ENCODE results near the gene SELENOK.
A peak's percentile ranks its signal among the peaks of the same experiment; 100 is the strongest.

The SELENOK gene

DNA sequence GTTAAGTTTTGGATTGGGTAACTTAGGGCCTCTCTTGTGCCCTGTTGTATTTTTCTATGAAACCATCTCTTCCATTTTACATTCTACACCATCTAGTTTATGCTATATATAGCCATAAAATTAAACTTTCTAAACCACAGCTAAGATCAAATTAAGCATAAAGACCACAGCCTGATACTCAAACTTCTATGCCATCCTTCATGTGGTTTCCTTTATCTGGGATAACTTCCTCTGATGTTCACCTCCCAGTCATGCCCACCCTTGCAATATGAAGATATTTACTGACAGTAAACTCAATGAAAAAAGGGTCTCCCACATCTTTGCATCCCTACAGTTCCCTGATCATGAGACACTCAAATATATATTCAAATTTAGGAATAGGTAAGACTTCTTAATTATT lies 4.2 kb downstream of the SELENOK start:
- H3K9me3 ChIP-seq (ENCODE audit: control insufficient read depth in 5 of 5, low read length in 5 of 5), result no peaks in the 10 kb centered on the region
- H3K36me3 ChIP-seq (ENCODE audit: control insufficient read depth in 5 of 5, insufficient read depth in 5 of 5, low read length in 5 of 5), result peaks cover 17 to 39% (median 26%) of the 10 kb centered on the region in 5 donors
- no peak overlapping the region for H3K27ac ChIP-seq (ENCODE audit: low read depth, low read length)
- no peak overlapping the region for H3K9ac ChIP-seq (ENCODE audit: low read length in 5 of 5)
- H3K4me1 ChIP-seq (ENCODE audit: control insufficient read depth in 5 of 5, insufficient read depth in 5 of 5, low read length in 5 of 5), result peaks cover 11 to 26% (median 22%) of the 10 kb centered on the region in 5 donors
- no peak overlapping the region for H3K4me3 ChIP-seq (ENCODE audit: low read depth in 1 of 5, low read length in 5 of 5)
- no peaks in the 10 kb centered on the region for H3K27me3 ChIP-seq (ENCODE audit: control insufficient read depth in 5 of 5, insufficient read depth in 4 of 5, low read length in 5 of 5)

DNA sequence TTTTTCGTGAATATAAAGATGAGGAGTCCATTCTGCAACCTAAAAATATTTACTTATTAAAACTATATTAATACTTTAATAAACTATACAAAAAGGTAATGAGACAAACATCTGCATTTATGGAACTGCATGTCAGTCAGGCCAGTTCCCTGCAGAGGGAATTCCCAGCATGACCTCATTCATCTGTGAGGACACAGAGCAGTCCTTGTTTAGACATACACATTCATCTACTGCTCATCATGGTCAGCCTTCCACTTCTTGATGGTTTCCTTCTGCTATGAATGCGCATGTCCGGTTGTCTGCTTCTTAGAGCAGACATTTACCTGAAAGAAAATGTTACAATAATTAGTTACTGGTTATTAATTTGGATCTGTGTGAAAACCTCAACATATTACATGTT lies 6.4 kb downstream of the SELENOK start:
- Histone ChIP-seq H3K27me3 (ENCODE audit: control insufficient read depth in 5 of 5, insufficient read depth in 4 of 5, low read length in 5 of 5) (no peaks in the 10 kb centered on the region), H3K36me3 (ENCODE audit: control insufficient read depth in 5 of 5, insufficient read depth in 5 of 5, low read length in 5 of 5) (peaks cover 17 to 39% (median 26%) of the 10 kb centered on the region in 5 donors), H3K4me1 (ENCODE audit: control insufficient read depth in 5 of 5, insufficient read depth in 5 of 5, low read length in 5 of 5) (peaks cover 3 to 29% (median 23%) of the 10 kb centered on the region in 5 donors), H3K4me3 (ENCODE audit: low read depth in 1 of 5, low read length in 5 of 5) (no peak overlapping the region), H3K9me3 (ENCODE audit: control insufficient read depth in 5 of 5, low read length in 5 of 5) (no peaks in the 10 kb centered on the region), H3K9ac (ENCODE audit: low read length in 5 of 5) (no peak overlapping the region), H3K27ac (ENCODE audit: low read depth, low read length) (no peak overlapping the region)

DNA sequence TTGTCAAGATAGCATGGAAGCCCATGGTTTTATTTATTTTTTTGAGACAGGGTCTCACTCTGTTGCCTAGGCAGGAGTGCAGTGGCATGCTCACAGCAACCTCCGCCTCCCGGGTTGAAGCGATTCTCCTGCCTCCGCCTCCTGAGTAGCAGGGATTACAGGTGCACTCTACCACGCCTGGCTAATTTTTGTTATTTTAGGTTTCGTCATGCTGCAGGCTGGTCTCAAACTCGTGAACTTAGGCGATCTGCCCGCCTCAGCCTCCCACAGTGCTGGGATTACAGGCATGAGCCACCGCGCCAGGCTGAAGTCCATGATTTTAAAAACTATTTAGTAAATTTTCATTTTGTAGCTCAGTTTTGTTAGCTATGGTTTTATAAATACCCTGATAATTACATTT lies 7.0 kb downstream of the SELENOK start:
- no peaks in the 10 kb centered on the region for H3K9me3 ChIP-seq (ENCODE audit: control insufficient read depth in 5 of 5, low read length in 5 of 5)
- H3K36me3 ChIP-seq (ENCODE audit: control insufficient read depth in 5 of 5, insufficient read depth in 5 of 5, low read length in 5 of 5), result peaks cover 17 to 42% (median 28%) of the 10 kb centered on the region in 5 donors
- H3K4me1 ChIP-seq (ENCODE audit: control insufficient read depth in 5 of 5, insufficient read depth in 5 of 5, low read length in 5 of 5), result peaks cover 3 to 23% (median 18%) of the 10 kb centered on the region in 5 donors
- H3K9ac ChIP-seq (ENCODE audit: low read length in 5 of 5), result no peak overlapping the region
- H3K27ac ChIP-seq (ENCODE audit: low read depth, low read length), result no peak overlapping the region
- no peaks in the 10 kb centered on the region for H3K27me3 ChIP-seq (ENCODE audit: control insufficient read depth in 5 of 5, insufficient read depth in 4 of 5, low read length in 5 of 5)
- no peak overlapping the region for H3K4me3 ChIP-seq (ENCODE audit: low read depth in 1 of 5, low read length in 5 of 5)

DNA sequence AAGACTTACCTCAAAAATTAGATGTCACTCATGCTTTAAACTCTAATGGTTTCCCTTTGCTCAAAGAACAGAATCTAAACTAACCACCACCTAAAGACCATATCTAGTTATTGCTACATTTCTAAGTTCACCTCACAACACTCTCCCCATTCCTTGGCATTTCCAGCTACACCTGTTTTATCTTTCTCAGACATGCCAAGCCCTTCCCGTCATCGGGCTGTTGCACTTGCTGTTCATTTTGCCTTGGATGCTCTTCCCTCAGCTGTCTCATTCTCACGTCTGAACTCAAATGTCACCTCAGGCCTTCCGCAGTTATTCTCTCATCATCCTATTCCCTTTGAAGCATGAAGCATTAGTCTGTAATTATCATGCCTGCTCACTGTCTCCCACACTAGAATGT lies 8.7 kb downstream of the SELENOK start:
- H3K9ac ChIP-seq (ENCODE audit: low read length in 5 of 5), result no peak overlapping the region
- H3K36me3 ChIP-seq (ENCODE audit: control insufficient read depth in 5 of 5, insufficient read depth in 5 of 5, low read length in 5 of 5), result peaks cover 24 to 51% (median 38%) of the 10 kb centered on the region in 5 donors
- H3K27ac ChIP-seq (ENCODE audit: low read depth, low read length), result no peak overlapping the region
- no peaks in the 10 kb centered on the region for H3K27me3 ChIP-seq (ENCODE audit: control insufficient read depth in 5 of 5, insufficient read depth in 4 of 5, low read length in 5 of 5)
- H3K4me3 ChIP-seq (ENCODE audit: low read depth in 1 of 5, low read length in 5 of 5), result no peak overlapping the region
- H3K4me1 ChIP-seq (ENCODE audit: control insufficient read depth in 5 of 5, insufficient read depth in 5 of 5, low read length in 5 of 5), result peaks cover 3 to 21% (median 18%) of the 10 kb centered on the region in 5 donors
- no peaks in the 10 kb centered on the region for H3K9me3 ChIP-seq (ENCODE audit: control insufficient read depth in 5 of 5, low read length in 5 of 5)

DNA sequence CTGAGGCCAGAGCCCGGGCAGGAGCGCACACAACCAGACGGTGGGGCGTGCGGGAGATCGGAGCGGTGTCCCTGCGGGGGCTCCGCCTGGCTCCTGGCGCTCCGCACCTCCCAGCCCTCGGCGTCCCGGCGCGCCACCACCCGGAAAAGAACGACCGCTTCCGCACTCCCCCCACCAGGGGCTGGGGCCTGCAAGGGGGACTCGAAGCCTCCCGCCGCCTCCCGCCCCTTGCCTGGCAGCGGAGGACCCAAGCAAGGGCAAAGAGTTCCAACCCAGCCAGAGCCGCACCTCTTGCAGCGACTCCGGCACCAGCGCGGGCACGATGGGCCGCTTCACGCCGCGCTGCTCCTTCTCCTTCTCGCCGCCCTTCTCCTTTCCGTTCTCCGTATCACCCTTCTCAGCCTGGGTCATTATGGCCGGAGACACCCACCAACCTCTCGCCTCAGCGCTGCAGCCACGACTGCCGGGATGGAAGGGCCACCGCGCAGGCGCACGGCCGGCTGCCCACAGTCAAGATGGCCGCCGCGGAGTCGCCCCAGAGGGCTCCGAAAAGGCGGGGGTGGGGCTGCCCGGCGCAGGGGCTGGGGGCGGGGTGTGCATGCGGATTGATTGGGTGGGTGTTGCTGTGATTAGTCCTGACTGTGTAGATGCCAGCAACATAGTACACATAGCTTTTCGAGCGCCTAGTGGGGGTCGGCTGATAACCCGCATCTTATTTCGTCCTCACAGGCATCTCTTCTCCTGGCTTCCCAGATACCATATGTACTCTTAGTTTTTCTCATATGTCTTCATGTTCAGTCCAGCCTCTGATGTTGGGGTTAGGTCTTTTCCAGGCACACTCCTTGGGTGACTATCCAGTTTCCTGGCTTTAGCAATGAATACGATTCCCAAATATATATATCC lies 9.7 kb downstream of the SELENOK start, which contains the start of gene ACTR8:
Gene ACTR8, minus strand, starts transcription at position 462 of the 903 bp plus-strand sequence. Its CDS starts 51 bp downstream, at position 411.
- Histone ChIP-seq H3K9ac (ENCODE audit: low read length in 5 of 5) (peak within 1 kb of the TSS; percentile 48 to 89 (median 81)), H3K27me3 (ENCODE audit: control insufficient read depth in 5 of 5, insufficient read depth in 4 of 5, low read length in 5 of 5) (no peaks in the 10 kb centered on the region), H3K36me3 (ENCODE audit: control insufficient read depth in 5 of 5, insufficient read depth in 5 of 5, low read length in 5 of 5) (peaks cover 27 to 56% (median 43%) of the 10 kb centered on the region in 5 donors), H3K4me1 (ENCODE audit: control insufficient read depth in 5 of 5, insufficient read depth in 5 of 5, low read length in 5 of 5) (peaks cover 3 to 21% (median 18%) of the 10 kb centered on the region in 5 donors), H3K9me3 (ENCODE audit: control insufficient read depth in 5 of 5, low read length in 5 of 5) (no peaks in the 10 kb centered on the region), H3K27ac (ENCODE audit: low read depth, low read length) (peak within 1 kb of the TSS; percentile 75), H3K4me3 (ENCODE audit: low read depth in 1 of 5, low read length in 5 of 5) (peak within 1 kb of the TSS; percentile 87 to 99 (median 95))

DNA sequence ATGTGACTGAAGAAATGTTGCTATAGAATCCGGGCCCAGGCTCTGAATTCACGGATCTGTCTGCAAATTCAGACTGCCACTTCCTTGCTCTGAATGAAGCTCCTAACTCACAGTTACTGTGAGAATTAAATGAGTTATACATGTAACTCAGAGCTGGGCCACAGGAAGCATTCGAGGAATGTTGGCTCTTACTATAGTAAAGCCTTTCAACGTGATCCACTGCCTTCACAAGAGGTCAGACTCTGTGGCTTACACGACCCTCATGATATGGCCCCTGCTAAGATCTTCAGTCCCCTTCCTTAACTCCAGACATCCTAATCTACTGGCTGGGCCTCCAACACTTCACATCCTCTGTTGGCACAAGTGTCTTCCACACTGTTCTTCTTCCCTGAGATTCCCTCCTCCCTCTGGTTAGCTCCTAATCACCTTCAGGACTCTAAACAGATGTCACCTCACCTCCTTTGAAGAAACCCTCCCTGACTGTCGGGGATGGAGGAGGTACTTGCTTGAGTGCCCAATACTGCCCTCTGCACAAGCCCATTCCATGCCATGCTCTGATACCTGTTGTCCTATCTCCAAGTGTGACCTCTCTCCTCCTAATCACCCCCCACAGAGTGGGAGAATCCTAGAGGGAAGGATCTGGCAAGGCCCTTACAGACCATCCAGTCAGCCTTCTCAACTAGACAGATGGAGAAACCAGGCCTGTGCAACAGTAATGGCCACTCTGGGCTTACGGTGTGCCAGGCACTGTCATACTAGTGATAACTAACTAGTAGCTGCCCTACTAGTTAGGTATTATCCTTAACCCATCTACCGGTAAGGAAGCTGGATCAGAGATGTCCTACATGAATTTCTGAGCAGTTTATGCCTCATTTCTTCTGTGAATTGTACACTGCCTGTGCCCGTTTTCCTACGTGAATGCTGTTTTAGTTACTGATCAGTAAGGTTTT lies 11.0 kb downstream of the SELENOK start:
- H3K4me1 ChIP-seq (ENCODE audit: control insufficient read depth in 5 of 5, insufficient read depth in 5 of 5, low read length in 5 of 5), result peaks cover 3 to 21% (median 18%) of the 10 kb centered on the region in 5 donors
- H3K36me3 ChIP-seq (ENCODE audit: control insufficient read depth in 5 of 5, insufficient read depth in 5 of 5, low read length in 5 of 5), result peaks cover 33 to 59% (median 47%) of the 10 kb centered on the region in 5 donors
- no peaks in the 10 kb centered on the region for H3K27me3 ChIP-seq (ENCODE audit: control insufficient read depth in 5 of 5, insufficient read depth in 4 of 5, low read length in 5 of 5)
- H3K4me3 ChIP-seq (ENCODE audit: low read depth in 1 of 5, low read length in 5 of 5), result peak overlapping the region; percentile 87 to 99 (median 95)
- H3K27ac ChIP-seq (ENCODE audit: low read depth, low read length), result peak overlapping the region; percentile 75
- H3K9me3 ChIP-seq (ENCODE audit: control insufficient read depth in 5 of 5, low read length in 5 of 5), result no peaks in the 10 kb centered on the region
- H3K9ac ChIP-seq (ENCODE audit: low read length in 5 of 5), result peak overlapping the region; percentile 48 to 89 (median 81)

DNA sequence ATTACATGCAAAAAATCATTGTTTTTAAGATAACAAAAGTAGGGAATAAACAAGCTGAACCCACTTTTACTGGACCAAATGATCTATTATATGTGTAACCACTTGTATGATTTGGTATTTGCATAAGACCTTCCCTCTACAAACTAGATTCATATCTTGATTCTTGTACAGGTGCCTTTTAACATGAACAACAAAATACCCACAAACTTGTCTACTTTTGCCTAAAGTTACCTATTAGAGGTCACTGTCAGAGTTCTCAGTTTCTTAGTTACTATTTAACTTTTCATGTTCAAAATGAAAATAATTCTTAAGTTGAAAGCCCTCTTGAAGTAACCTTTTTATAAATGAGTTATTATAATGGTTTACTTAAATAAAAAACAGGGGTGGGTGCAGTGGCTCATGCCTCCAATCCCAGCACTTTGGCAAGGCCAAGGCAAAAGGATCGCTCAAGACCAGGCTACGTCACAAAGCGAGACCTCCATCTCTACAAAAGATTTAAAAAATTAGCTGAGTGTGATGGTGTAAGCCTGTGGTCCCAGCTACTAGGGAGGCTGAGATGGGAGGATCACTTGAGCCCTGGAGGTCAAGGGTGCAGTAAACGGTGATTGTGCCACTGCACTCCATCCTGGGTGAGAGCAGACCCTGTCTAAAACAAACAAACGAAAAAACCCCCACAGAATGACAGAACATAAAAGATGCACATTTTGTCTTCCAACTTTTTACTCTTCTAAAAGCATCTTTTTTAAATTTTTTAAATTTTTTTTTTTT lies 25.7 kb downstream of the SELENOK start:
- Histone ChIP-seq H3K36me3 (ENCODE audit: control insufficient read depth in 5 of 5, insufficient read depth in 5 of 5, low read length in 5 of 5) (peaks cover 29 to 79% (median 63%) of the 10 kb centered on the region in 5 donors), H3K9me3 (ENCODE audit: control insufficient read depth in 5 of 5, low read length in 5 of 5) (no peaks in the 10 kb centered on the region), H3K4me3 (ENCODE audit: low read depth in 1 of 5, low read length in 5 of 5) (no peak overlapping the region), H3K27me3 (ENCODE audit: control insufficient read depth in 5 of 5, insufficient read depth in 4 of 5, low read length in 5 of 5) (no peaks in the 10 kb centered on the region), H3K9ac (ENCODE audit: low read length in 5 of 5) (no peak overlapping the region), H3K4me1 (ENCODE audit: control insufficient read depth in 5 of 5, insufficient read depth in 5 of 5, low read length in 5 of 5) (no peaks in the 10 kb centered on the region), H3K27ac (ENCODE audit: low read depth, low read length) (no peak overlapping the region)

DNA sequence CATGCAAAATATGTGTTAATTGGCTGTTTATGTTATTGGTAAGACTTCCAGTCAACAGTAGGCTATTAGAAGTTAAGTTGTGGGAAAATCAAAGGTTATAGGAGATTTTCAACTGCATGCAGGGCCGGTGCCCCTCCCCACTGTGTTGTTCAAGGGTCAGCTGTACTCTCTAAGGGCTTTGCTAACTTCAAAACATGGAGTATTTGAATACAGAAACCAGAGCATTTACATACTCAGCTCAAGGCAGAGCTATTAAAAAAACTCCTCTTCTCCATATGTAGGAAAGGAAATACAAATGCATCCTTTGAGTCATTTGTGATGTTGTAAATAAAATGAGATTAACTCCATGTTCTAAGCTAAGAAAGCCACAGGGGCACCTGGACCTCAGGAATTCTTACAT lies 28.5 kb downstream of the SELENOK start:
- H3K9ac ChIP-seq (ENCODE audit: low read length in 5 of 5), result no peak overlapping the region
- no peak overlapping the region for H3K4me3 ChIP-seq (ENCODE audit: low read depth in 1 of 5, low read length in 5 of 5)
- no peak overlapping the region for H3K27ac ChIP-seq (ENCODE audit: low read depth, low read length)
- no peaks in the 10 kb centered on the region for H3K9me3 ChIP-seq (ENCODE audit: control insufficient read depth in 5 of 5, low read length in 5 of 5)
- H3K4me1 ChIP-seq (ENCODE audit: control insufficient read depth in 5 of 5, insufficient read depth in 5 of 5, low read length in 5 of 5), result no peaks in the 10 kb centered on the region
- no peaks in the 10 kb centered on the region for H3K27me3 ChIP-seq (ENCODE audit: control insufficient read depth in 5 of 5, insufficient read depth in 4 of 5, low read length in 5 of 5)
- H3K36me3 ChIP-seq (ENCODE audit: control insufficient read depth in 5 of 5, insufficient read depth in 5 of 5, low read length in 5 of 5), result peaks cover 24 to 72% (median 45%) of the 10 kb centered on the region in 5 donors

DNA sequence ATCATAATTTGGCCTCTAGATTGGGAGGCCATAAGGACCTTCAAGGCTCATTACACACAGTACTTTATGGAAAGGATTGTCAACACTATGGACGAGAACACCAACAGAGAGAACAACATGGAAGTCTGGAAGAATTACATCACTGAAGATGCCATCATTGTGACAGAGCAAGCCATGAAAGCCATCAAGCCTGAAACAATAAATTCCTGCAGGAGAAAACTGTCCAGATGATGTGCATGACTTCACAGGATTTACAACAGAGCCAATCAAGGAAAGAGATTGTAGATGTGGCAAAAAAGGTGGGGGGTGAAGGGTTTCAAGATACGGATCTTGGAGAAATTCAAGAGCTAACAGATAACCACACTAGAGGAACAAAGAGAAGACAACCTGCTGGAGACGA lies 29.4 kb downstream of the SELENOK start:
- Histone ChIP-seq H3K27ac (ENCODE audit: low read depth, low read length) (no peak overlapping the region), H3K4me1 (ENCODE audit: control insufficient read depth in 5 of 5, insufficient read depth in 5 of 5, low read length in 5 of 5) (no peaks in the 10 kb centered on the region), H3K9me3 (ENCODE audit: control insufficient read depth in 5 of 5, low read length in 5 of 5) (no peaks in the 10 kb centered on the region), H3K36me3 (ENCODE audit: control insufficient read depth in 5 of 5, insufficient read depth in 5 of 5, low read length in 5 of 5) (peaks cover 18 to 63% (median 36%) of the 10 kb centered on the region in 5 donors), H3K4me3 (ENCODE audit: low read depth in 1 of 5, low read length in 5 of 5) (no peak overlapping the region), H3K27me3 (ENCODE audit: control insufficient read depth in 5 of 5, insufficient read depth in 4 of 5, low read length in 5 of 5) (no peaks in the 10 kb centered on the region), H3K9ac (ENCODE audit: low read length in 5 of 5) (no peak overlapping the region)
